ENCODE measurements around the gene FEN1.

Gene FEN1

GRCh38 chr11:61838501-61838900 is 45.8 kb downstream of the FEN1 start:
- peaks cover 95% of the 10 kb centered on the region for H3K36me3 ChIP-seq (ENCODE audit: control insufficient read depth, low read length)
- H3K4me3 ChIP-seq (ENCODE audit: low read length), result no peak overlapping the region
- no peak overlapping the region for H3K4me2 ChIP-seq (ENCODE audit: low read length)
- H3K9me2 ChIP-seq (replicated peaks; ENCODE audit: control insufficient read depth, low read length), result no peaks in the 10 kb centered on the region
- peaks cover 87% of the 10 kb centered on the region for H3K79me2 ChIP-seq (ENCODE audit: control insufficient read depth, low read length)
- H3K4me1 ChIP-seq (ENCODE audit: control insufficient read depth, low read length), result peaks cover 26% of the 10 kb centered on the region
- TF ChIP-seq CTCF (IDR thresholded peaks at IDR 0.05; ENCODE audit: low read depth, low read length, poor library complexity, severe bottlenecking) (no peak), EZH2phosphoT487 (IDR thresholded peaks at IDR 0.05; ENCODE audit: borderline replicate concordance, low read length) (no peak)
- no peaks in the 10 kb centered on the region for H3K27me3 ChIP-seq (ENCODE audit: control insufficient read depth, low read length)
- H3K9me3 ChIP-seq (ENCODE audit: control insufficient read depth, insufficient read depth, low read length), result no peaks in the 10 kb centered on the region
- peaks cover 5% of the 10 kb centered on the region; the same call in 1 of the 2 replicates for H3F3A ChIP-seq (ENCODE audit: control insufficient read depth, insufficient read depth)
- H3K27ac ChIP-seq (ENCODE audit: low read depth, low read length), result no peak overlapping the region
- 0 out of 2 replicates have a peak, but pooled peaks cover 4% of the 10 kb centered on the region for H4K20me1 ChIP-seq (ENCODE audit: control insufficient read depth, insufficient read depth, low read depth, low read length)

- Histone ChIP-seq H4K20me1 (ENCODE audit: control insufficient read depth, insufficient read depth, low read depth, low read length) (0 out of 2 replicates have a peak, but pooled peaks cover 4% of the 10 kb centered on the region), H3K4me2 (ENCODE audit: low read length) (no peak overlapping the region), H3K36me3 (ENCODE audit: control insufficient read depth, low read length) (peaks cover 95% of the 10 kb centered on the region), H3K27ac (ENCODE audit: low read depth, low read length) (no peak overlapping the region), H3F3A (ENCODE audit: control insufficient read depth, insufficient read depth) (0 out of 2 replicates have a peak, but pooled peaks cover 7% of the 10 kb centered on the region), H3K79me2 (ENCODE audit: control insufficient read depth, low read length) (peaks cover 83% of the 10 kb centered on the region), H3K9me2 (replicated peaks; ENCODE audit: control insufficient read depth, low read length) (no peaks in the 10 kb centered on the region), H3K4me3 (ENCODE audit: low read length) (no peak overlapping the region), H3K9me3 (ENCODE audit: control insufficient read depth, insufficient read depth, low read length) (no peaks in the 10 kb centered on the region), H3K4me1 (ENCODE audit: control insufficient read depth, low read length) (peaks cover 22% of the 10 kb centered on the region), H3K27me3 (ENCODE audit: control insufficient read depth, low read length) (no peaks in the 10 kb centered on the region)
- no peak for TF ChIP-seq CTCF (IDR thresholded peaks at IDR 0.05; ENCODE audit: low read depth, low read length, poor library complexity, severe bottlenecking)
- TF ChIP-seq EZH2phosphoT487 (IDR thresholded peaks at IDR 0.05; ENCODE audit: borderline replicate concordance, low read length), result no peak
Measured at GRCh38 chr11:61838921-61839320, 46.2 kb downstream of the FEN1 start.

- Histone ChIP-seq H3K36me3 (ENCODE audit: control insufficient read depth, low read length) (peaks cover 96% of the 10 kb centered on the region), H3F3A (ENCODE audit: control insufficient read depth, insufficient read depth) (0 out of 2 replicates have a peak, but pooled peaks cover 4% of the 10 kb centered on the region), H4K20me1 (ENCODE audit: control insufficient read depth, insufficient read depth, low read depth, low read length) (0 out of 2 replicates have a peak, but pooled peaks cover 4% of the 10 kb centered on the region), H3K4me1 (ENCODE audit: control insufficient read depth, low read length) (peaks cover 14% of the 10 kb centered on the region), H3K27ac (ENCODE audit: low read depth, low read length) (no peak overlapping the region), H3K9me2 (replicated peaks; ENCODE audit: control insufficient read depth, low read length) (no peaks in the 10 kb centered on the region), H3K9me3 (ENCODE audit: control insufficient read depth, insufficient read depth, low read length) (no peaks in the 10 kb centered on the region), H3K27me3 (ENCODE audit: control insufficient read depth, low read length) (no peaks in the 10 kb centered on the region), H3K4me3 (ENCODE audit: low read length) (no peak overlapping the region), H3K79me2 (ENCODE audit: control insufficient read depth, low read length) (peaks cover 76% of the 10 kb centered on the region), H3K4me2 (ENCODE audit: low read length) (no peak overlapping the region)
- TF ChIP-seq CTCF (IDR thresholded peaks at IDR 0.05; ENCODE audit: low read depth, low read length, poor library complexity, severe bottlenecking) (no peak), EZH2phosphoT487 (IDR thresholded peaks at IDR 0.05; ENCODE audit: borderline replicate concordance, low read length) (no peak)
Measured at GRCh38 chr11:61839742-61840141, 47.0 kb downstream of the FEN1 start.
